RWPE2 (cell line): Measurements from ENCODE around the gene USP24.

Experiments used
- ATAC-seq: fragments of 200-7000 bp; cut with Tn5 transposase; 3 replicates; pipeline ENCODE4 v1.9.1; 2021; ENCODE audit warnings: low read depth
- DNase-seq: peaks from one replicate; pipeline ENCODE4 v3.0.0-alpha.2; 2020; ENCODE audit warnings: low spot score
- H3K27ac ChIP-seq: fragments of 450-650 bp; 2 replicates; pipeline ENCODE4 v1.5.1; 2017; ENCODE audit warnings: mild to moderate bottlenecking; ENCODE audit not compliant: poor library complexity, severe bottlenecking
- H3K27me3 ChIP-seq: fragments of 250-450 bp; sonication (Bioruptor Pico); 2 replicates; pipeline ENCODE4 v1.5.1; 2021; ENCODE audit warnings: mild to moderate bottlenecking, moderate library complexity; ENCODE audit not compliant: insufficient read depth, poor library complexity, severe bottlenecking
- H3K36me3 ChIP-seq: fragments of 250-450 bp; sonication (Bioruptor Pico); 2 replicates; pipeline ENCODE4 v1.5.1; 2020; ENCODE audit warnings: low read depth, mild to moderate bottlenecking, moderate library complexity
- H3K4me1 ChIP-seq: fragments of 250-450 bp; sonication (Bioruptor Pico); 2 replicates; pipeline ENCODE4 v1.5.1; 2021; ENCODE audit warnings: mild to moderate bottlenecking, moderate library complexity; ENCODE audit not compliant: insufficient read depth, poor library complexity, severe bottlenecking
- H3K4me3 ChIP-seq: fragments of 250-450 bp; sonication (Bioruptor Pico); 2 replicates; pipeline ENCODE4 v1.5.1; 2021; ENCODE audit warnings: mild to moderate bottlenecking, moderate library complexity; ENCODE audit not compliant: severe bottlenecking
- H3K9me3 ChIP-seq: fragments of 250-450 bp; sonication (Bioruptor Pico); 2 replicates; pipeline ENCODE4 v1.5.1; 2021; ENCODE audit warnings: mild to moderate bottlenecking, moderate library complexity; ENCODE audit not compliant: severe bottlenecking
- CTCF ChIP-seq: fragments of 450-650 bp; IDR thresholded peaks from one replicate; pipeline ENCODE4 v1.5.1; 2017; ENCODE audit warnings: mild to moderate bottlenecking, moderate library complexity; ENCODE audit not compliant: poor library complexity, severe bottlenecking

The USP24 gene

GRCh38 chr1:55052221-55053142, 162.7 kb downstream of the USP24 start:
- Histone ChIP-seq H3K4me3 (no peak overlapping the region), H3K4me1 (no peaks in the 10 kb centered on the region), H3K9me3 (no peaks in the 10 kb centered on the region), H3K36me3 (peaks cover 96% of the 10 kb centered on the region), H3K27me3 (no peaks in the 10 kb centered on the region), H3K27ac (no peak overlapping the region)
- ATAC-seq (no peak), DNase-seq (peak; percentile 26)
- no peak for TF ChIP-seq CTCF

GRCh38 chr1:55051621-55052020, 163.5 kb downstream of the USP24 start:
- H3K36me3 ChIP-seq: peaks cover 96% of the 10 kb centered on the region
- no peak overlapping the region for H3K4me3 ChIP-seq
- no peaks in the 10 kb centered on the region for H3K4me1 ChIP-seq
- no peaks in the 10 kb centered on the region for H3K9me3 ChIP-seq
- no peaks in the 10 kb centered on the region for H3K27me3 ChIP-seq
- no peak for DNase-seq
- no peak overlapping the region for H3K27ac ChIP-seq
- no peak for TF ChIP-seq CTCF
- no peak for ATAC-seq

GRCh38 chr1:55051169-55051568, 164.0 kb downstream of the USP24 start:
- Histone ChIP-seq H3K36me3 (peaks cover 97% of the 10 kb centered on the region), H3K27me3 (no peaks in the 10 kb centered on the region), H3K4me1 (no peaks in the 10 kb centered on the region), H3K9me3 (no peaks in the 10 kb centered on the region), H3K4me3 (no peak overlapping the region), H3K27ac (no peak overlapping the region)
- DNase-seq (no peak), ATAC-seq (no peak)
- TF ChIP-seq CTCF: no peak

- no peaks in the 10 kb centered on the region for H3K9me3 ChIP-seq
- H3K4me1 ChIP-seq: no peaks in the 10 kb centered on the region
- peaks cover 98% of the 10 kb centered on the region for H3K36me3 ChIP-seq
- no peaks in the 10 kb centered on the region for H3K27me3 ChIP-seq
- DNase-seq (no peak), ATAC-seq (0 out of 3 replicates have a peak, but pooled peaks have one; percentile 20)
- no peak overlapping the region for H3K4me3 ChIP-seq
- TF ChIP-seq CTCF: no peak
- no peak overlapping the region for H3K27ac ChIP-seq
These were observed 164.9 kb downstream of the USP24 start for GRCh38 chr1:55050283-55050682.

- no peak for TF ChIP-seq CTCF
- DNase-seq: no peak
- H3K4me3 ChIP-seq: no peak overlapping the region
- H3K27me3 ChIP-seq: no peaks in the 10 kb centered on the region
- no peaks in the 10 kb centered on the region for H3K4me1 ChIP-seq
- ATAC-seq: 0 out of 3 replicates have a peak, but pooled peaks have one; percentile 7
- H3K9me3 ChIP-seq: no peaks in the 10 kb centered on the region
- H3K27ac ChIP-seq: no peak overlapping the region
- H3K36me3 ChIP-seq: peaks cover 98% of the 10 kb centered on the region
These were observed 165.3 kb downstream of the USP24 start for GRCh38 chr1:55049914-55050278.
